Activated T-cell treated with anti-CD3 and anti-CD28 coated beads, Interleukin-2, amount 50 U/mL, for 72 hours (primary cell): ENCODE results near the gene UBE2R2. TPM values are rescaled to one million over a fixed set of nuclear protein-coding genes. Genes with fewer than 3 reads are reported as not detected.
"Not testable (repeated sequence)": the region's sequence is repeated elsewhere in the genome, so short reads cannot be mapped to it uniquely, and the experiment has no call there.

Source experiments
- ATAC-seq, 2 donors: fragments of 150-1000 bp; cut with Tn5 transposase; replicated peaks in 1 of 2; 2 replicates each; pipeline ENCODE4 v1.10.0; 2021; ENCODE audit warnings: moderate library complexity in 2 of 2, mild to moderate bottlenecking in 1 of 2
- DNase-seq, 2 donors: peaks; one replicate each; pipeline ENCODE4 v3.0.0; 2021 to 2022; ENCODE audit warnings: mixed read lengths in 1 of 2
- H3K27ac Mint-ChIP-seq: one replicate; pipeline ENCODE4 v1.8.0; 2022; ENCODE audit warnings: mild to moderate bottlenecking, moderate library complexity, mixed read lengths
- H3K27me3 Mint-ChIP-seq: one replicate; pipeline ENCODE4 v1.8.0; 2022; ENCODE audit warnings: low read depth, mixed read lengths
- H3K36me3 Mint-ChIP-seq, 2 donors: one replicate each; pipeline ENCODE4 v1.8.0; 2022; ENCODE audit warnings: mixed read lengths in 2 of 2, mild to moderate bottlenecking in 1 of 2; ENCODE audit not compliant: insufficient read depth in 2 of 2
- H3K4me1 Mint-ChIP-seq: one replicate; pipeline ENCODE4 v1.8.0; 2022; ENCODE audit warnings: low read depth, mixed read lengths
- H3K4me3 Mint-ChIP-seq, 2 donors: one replicate each; pipeline ENCODE4 v1.8.0; 2022; ENCODE audit warnings: mild to moderate bottlenecking in 2 of 2, mixed read lengths in 2 of 2, moderate library complexity in 2 of 2
- H3K9me3 Mint-ChIP-seq, 2 donors: one replicate each; pipeline ENCODE4 v1.8.0; 2022; ENCODE audit warnings: mixed read lengths in 2 of 2
- total RNA-seq, 2 donors: library from RNA; stranded (reverse); gene quantifications; one replicate each; pipeline ENCODE4 v1.2.3, GENCODE V29; 2022

The UBE2R2 gene
- total RNA-seq, 2 donors from 2014 or later, result 58.1 to 59.7 TPM

GRCh38 chr9:33860200-33860871, 43.4 kb downstream of the UBE2R2 start:
- Mint-ChIP-seq H3K4me3 (no peak overlapping the region), H3K9me3 (no peaks in the 10 kb centered on the region), H3K27me3 (no peaks in the 10 kb centered on the region), H3K4me1 (peaks cover 37% of the 10 kb centered on the region), H3K36me3 (peaks cover 1 to 8% of the 10 kb centered on the region in 2 donors), H3K27ac (peak overlapping the region; percentile 64)
- ATAC-seq, result no peak
- no peak for DNase-seq

GRCh38 chr9:33861917-33862453, 45.0 kb downstream of the UBE2R2 start:
- H3K4me3 Mint-ChIP-seq, result no peak overlapping the region
- ATAC-seq, result no peak
- DNase-seq, result no peak
- no peaks in the 10 kb centered on the region for H3K9me3 Mint-ChIP-seq
- peaks cover 39% of the 10 kb centered on the region for H3K4me1 Mint-ChIP-seq
- peak overlapping the region; percentile 59 for H3K27ac Mint-ChIP-seq
- H3K27me3 Mint-ChIP-seq, result no peaks in the 10 kb centered on the region
- peaks cover 1 to 7% of the 10 kb centered on the region in 2 donors for H3K36me3 Mint-ChIP-seq

GRCh38 chr9:33863027-33863426, 46.1 kb downstream of the UBE2R2 start:
- H3K27me3 Mint-ChIP-seq, ATAC-seq: not testable (repeated sequence)
- H3K4me1 Mint-ChIP-seq, result peaks cover 32% of the 10 kb centered on the region

GRCh38 chr9:33867747-33868439, 50.9 kb downstream of the UBE2R2 start:
- Mint-ChIP-seq H3K4me1 (peaks cover 21% of the 10 kb centered on the region), H3K4me3 (no peak overlapping the region), H3K27me3 (no peaks in the 10 kb centered on the region), H3K9me3 (no peaks in the 10 kb centered on the region), H3K36me3 (peaks cover 1 to 5% of the 10 kb centered on the region in 2 donors), H3K27ac (no peak overlapping the region)
- no peak for ATAC-seq
- no peak for DNase-seq

More at GRCh38 chr9:33863027-33863426, 46.1 kb downstream of the UBE2R2 start:
- not testable (repeated sequence) for H3K4me3 Mint-ChIP-seq, H3K9me3 Mint-ChIP-seq, H3K27ac Mint-ChIP-seq, DNase-seq, H3K36me3 Mint-ChIP-seq

- ATAC-seq, result no peak
- no peak overlapping the region for H3K27ac Mint-ChIP-seq
Observed at GRCh38 chr9:33868440-33868973, 51.5 kb downstream of the UBE2R2 start.

GRCh38 chr9:33869243-33869642, 52.3 kb downstream of the UBE2R2 start:
- ATAC-seq, H3K27me3 Mint-ChIP-seq, H3K36me3 Mint-ChIP-seq, H3K9me3 Mint-ChIP-seq, H3K27ac Mint-ChIP-seq, DNase-seq, H3K4me3 Mint-ChIP-seq: not testable (repeated sequence)
- peaks cover 21% of the 10 kb centered on the region for H3K4me1 Mint-ChIP-seq

More at GRCh38 chr9:33868440-33868973, 51.5 kb downstream of the UBE2R2 start:
- H3K4me1 Mint-ChIP-seq, result peaks cover 21% of the 10 kb centered on the region
- H3K36me3 Mint-ChIP-seq, result peaks cover 1 to 3% of the 10 kb centered on the region in 2 donors
- no peaks in the 10 kb centered on the region for H3K27me3 Mint-ChIP-seq
- DNase-seq, result no peak
- no peaks in the 10 kb centered on the region for H3K9me3 Mint-ChIP-seq
- no peak overlapping the region for H3K4me3 Mint-ChIP-seq

- Mint-ChIP-seq H3K27ac (no peak overlapping the region), H3K4me3 (no peak overlapping the region), H3K36me3 (peaks cover 0 to 1% of the 10 kb centered on the region in 2 donors), H3K9me3 (no peaks in the 10 kb centered on the region), H3K27me3 (no peaks in the 10 kb centered on the region), H3K4me1 (peaks cover 42% of the 10 kb centered on the region)
- no peak for ATAC-seq
- DNase-seq, result no peak
Observed at GRCh38 chr9:33877727-33878489, 60.9 kb downstream of the UBE2R2 start.

GRCh38 chr9:33878691-33879366, 61.9 kb downstream of the UBE2R2 start:
- Mint-ChIP-seq H3K36me3 (peaks cover 0 to 1% of the 10 kb centered on the region in 2 donors), H3K27me3 (no peaks in the 10 kb centered on the region), H3K27ac (no peak overlapping the region), H3K4me3 (no peak overlapping the region), H3K4me1 (peaks cover 47% of the 10 kb centered on the region), H3K9me3 (no peaks in the 10 kb centered on the region)
- DNase-seq, result no peak
- peak in 1 of 2 donors; percentile 13 for ATAC-seq

GRCh38 chr9:33880211-33881089, 63.5 kb downstream of the UBE2R2 start:
- no peaks in the 10 kb centered on the region for H3K27me3 Mint-ChIP-seq
- H3K4me3 Mint-ChIP-seq, result peak overlapping the region; percentile 36 to 52
- peaks cover 47% of the 10 kb centered on the region for H3K4me1 Mint-ChIP-seq
- H3K27ac Mint-ChIP-seq, result peak overlapping the region; percentile 74
- H3K36me3 Mint-ChIP-seq, result peaks cover 0 to 1% of the 10 kb centered on the region in 2 donors
- DNase-seq, result no peak
- H3K9me3 Mint-ChIP-seq, result no peaks in the 10 kb centered on the region
- ATAC-seq, result no peak

- Mint-ChIP-seq H3K4me1 (peaks cover 47% of the 10 kb centered on the region), H3K4me3 (peak overlapping the region; percentile 32 to 65), H3K27ac (peak overlapping the region; percentile 66), H3K27me3 (no peaks in the 10 kb centered on the region), H3K9me3 (no peaks in the 10 kb centered on the region), H3K36me3 (peaks cover 0 to 1% of the 10 kb centered on the region in 2 donors)
- no peak for DNase-seq
- ATAC-seq, result peak; percentile 71 to 75
Observed at GRCh38 chr9:33881635-33882034, 64.7 kb downstream of the UBE2R2 start.

- H3K36me3 Mint-ChIP-seq, result peaks cover 0 to 4% of the 10 kb centered on the region in 2 donors
- H3K4me3 Mint-ChIP-seq, result no peak overlapping the region
- DNase-seq, result no peak
- no peak for ATAC-seq
- H3K9me3 Mint-ChIP-seq, result no peaks in the 10 kb centered on the region
- H3K27ac Mint-ChIP-seq, result peak overlapping the region; percentile 54
- H3K4me1 Mint-ChIP-seq, result peaks cover 26% of the 10 kb centered on the region
- no peaks in the 10 kb centered on the region for H3K27me3 Mint-ChIP-seq
Observed at GRCh38 chr9:33884856-33885701, 68.1 kb downstream of the UBE2R2 start.
